Measurements from ENCODE around the gene SPEN. TPM values are rescaled to one million over a fixed set of nuclear protein-coding genes. Genes with fewer than 3 reads are reported as not detected.

Gene SPEN
- total and polyA plus RNA-seq, 10 of the 15 experiments (the other 5 are each of a cell fraction or from before 2014, with no cell fraction given): 5.2 to 58.7 (median 20.1) TPM

DNA sequence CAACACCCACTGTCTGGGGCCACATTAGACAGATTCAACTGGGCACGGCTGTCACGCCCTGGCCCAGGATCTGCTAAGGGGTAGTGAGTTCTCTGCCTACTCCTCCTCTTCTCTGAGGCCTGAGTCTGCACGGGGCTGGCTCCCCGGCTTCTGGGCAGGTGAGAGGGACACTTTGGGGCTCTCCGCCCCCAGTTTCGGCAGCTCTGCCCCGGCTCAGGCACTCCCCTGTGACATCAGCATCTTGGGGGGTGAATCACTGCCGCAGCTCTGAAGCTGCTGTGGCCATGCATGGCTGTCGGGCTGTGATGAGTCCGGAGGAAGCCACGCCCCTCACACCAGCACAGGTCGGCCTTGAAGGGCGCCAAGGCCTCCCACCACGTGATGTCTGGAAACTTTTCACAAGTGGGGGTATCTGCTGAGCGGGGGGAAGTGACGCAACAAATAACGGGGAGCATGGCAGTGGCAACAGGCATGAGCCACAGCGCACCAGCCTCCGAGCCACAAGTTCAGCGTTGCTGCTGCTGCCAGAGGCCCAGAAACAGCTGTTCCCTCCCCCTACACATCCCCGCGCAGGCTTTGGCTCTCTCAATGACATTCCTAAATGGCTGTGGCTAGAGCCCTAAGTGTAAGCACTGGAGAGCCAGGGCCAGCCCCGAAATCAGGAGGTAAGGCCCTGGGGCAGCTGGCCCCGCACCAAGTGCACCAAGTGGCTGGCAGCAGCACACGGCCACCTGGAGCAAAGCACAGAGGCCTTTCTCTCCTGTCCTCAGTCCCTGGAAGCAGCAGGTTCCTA, 102.1 kb downstream of the SPEN start (continued):
- TF ChIP-seq, protein P1, sequence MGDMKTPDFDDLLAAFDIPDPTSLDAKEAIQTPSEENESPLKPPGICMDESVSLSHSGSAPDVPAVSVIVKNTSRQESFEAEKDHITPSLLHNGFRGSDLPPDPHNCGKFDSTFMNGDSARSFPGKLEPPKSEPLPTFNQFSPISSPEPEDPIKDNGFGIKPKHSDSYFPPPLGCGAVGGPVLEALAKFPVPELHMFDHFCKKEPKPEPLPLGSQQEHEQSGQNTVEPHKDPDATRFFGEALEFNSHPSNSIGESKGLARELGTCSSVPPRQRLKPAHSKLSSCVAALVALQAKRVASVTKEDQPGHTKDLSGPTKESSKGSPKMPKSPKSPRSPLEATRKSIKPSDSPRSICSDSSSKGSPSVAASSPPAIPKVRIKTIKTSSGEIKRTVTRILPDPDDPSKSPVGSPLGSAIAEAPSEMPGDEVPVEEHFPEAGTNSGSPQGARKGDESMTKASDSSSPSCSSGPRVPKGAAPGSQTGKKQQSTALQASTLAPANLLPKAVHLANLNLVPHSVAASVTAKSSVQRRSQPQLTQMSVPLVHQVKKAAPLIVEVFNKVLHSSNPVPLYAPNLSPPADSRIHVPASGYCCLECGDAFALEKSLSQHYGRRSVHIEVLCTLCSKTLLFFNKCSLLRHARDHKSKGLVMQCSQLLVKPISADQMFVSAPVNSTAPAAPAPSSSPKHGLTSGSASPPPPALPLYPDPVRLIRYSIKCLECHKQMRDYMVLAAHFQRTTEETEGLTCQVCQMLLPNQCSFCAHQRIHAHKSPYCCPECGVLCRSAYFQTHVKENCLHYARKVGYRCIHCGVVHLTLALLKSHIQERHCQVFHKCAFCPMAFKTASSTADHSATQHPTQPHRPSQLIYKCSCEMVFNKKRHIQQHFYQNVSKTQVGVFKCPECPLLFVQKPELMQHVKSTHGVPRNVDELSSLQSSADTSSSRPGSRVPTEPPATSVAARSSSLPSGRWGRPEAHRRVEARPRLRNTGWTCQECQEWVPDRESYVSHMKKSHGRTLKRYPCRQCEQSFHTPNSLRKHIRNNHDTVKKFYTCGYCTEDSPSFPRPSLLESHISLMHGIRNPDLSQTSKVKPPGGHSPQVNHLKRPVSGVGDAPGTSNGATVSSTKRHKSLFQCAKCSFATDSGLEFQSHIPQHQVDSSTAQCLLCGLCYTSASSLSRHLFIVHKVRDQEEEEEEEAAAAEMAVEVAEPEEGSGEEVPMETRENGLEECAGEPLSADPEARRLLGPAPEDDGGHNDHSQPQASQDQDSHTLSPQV (IDR thresholded peaks at IDR 0.05): no peak
- no peak for TF ChIP-seq CHD4 (IDR thresholded peaks at IDR 0.05)
- TF ChIP-seq TCF12 (IDR thresholded peaks at IDR 0.05; ENCODE audit: low read depth, low read length): no peak
- TF ChIP-seq RAD21 (IDR thresholded peaks at IDR 0.05; ENCODE audit: insufficient read depth, low read depth, low read length): no peak
- no peak for TF ChIP-seq ATF2 (IDR thresholded peaks at IDR 0.05; ENCODE audit: low read length)
- TF ChIP-seq, protein P2, sequence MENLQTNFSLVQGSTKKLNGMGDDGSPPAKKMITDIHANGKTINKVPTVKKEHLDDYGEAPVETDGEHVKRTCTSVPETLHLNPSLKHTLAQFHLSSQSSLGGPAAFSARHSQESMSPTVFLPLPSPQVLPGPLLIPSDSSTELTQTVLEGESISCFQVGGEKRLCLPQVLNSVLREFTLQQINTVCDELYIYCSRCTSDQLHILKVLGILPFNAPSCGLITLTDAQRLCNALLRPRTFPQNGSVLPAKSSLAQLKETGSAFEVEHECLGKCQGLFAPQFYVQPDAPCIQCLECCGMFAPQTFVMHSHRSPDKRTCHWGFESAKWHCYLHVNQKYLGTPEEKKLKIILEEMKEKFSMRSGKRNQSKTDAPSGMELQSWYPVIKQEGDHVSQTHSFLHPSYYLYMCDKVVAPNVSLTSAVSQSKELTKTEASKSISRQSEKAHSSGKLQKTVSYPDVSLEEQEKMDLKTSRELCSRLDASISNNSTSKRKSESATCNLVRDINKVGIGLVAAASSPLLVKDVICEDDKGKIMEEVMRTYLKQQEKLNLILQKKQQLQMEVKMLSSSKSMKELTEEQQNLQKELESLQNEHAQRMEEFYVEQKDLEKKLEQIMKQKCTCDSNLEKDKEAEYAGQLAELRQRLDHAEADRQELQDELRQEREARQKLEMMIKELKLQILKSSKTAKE (IDR thresholded peaks at IDR 0.05; ENCODE audit: low read depth, poor library complexity, severe bottlenecking): no peak
- no peak for TF ChIP-seq MYB (IDR thresholded peaks at IDR 0.05; ENCODE audit: borderline replicate concordance, low read depth, low read length)
- no peak for TF ChIP-seq KDM1A (IDR thresholded peaks at IDR 0.05; ENCODE audit: borderline replicate concordance)
- no peak for TF ChIP-seq REST (IDR thresholded peaks at IDR 0.05; ENCODE audit: low read depth, low read length)
- peak; percentile 54 to 81; a peak in 3 of 4 replicates for TF ChIP-seq BHLHE40 (IDR thresholded peaks at IDR 0.05; ENCODE audit: borderline replicate concordance in 1 of 2, low read depth in 2 of 2, low read length in 1 of 2)
- TF ChIP-seq POLR2A (IDR thresholded peaks at IDR 0.05; ENCODE audit: low read depth, low read length): peak; percentile 70; the same call in 1 of the 2 replicates
- no peak for TF ChIP-seq ZNF207 (IDR thresholded peaks at IDR 0.05; ENCODE audit: borderline replicate concordance)
- TF ChIP-seq POU2F2 (IDR thresholded peaks at IDR 0.05; ENCODE audit: borderline replicate concordance, low read depth, low read length): no peak; the same call in 2 of the 3 replicates
- TF ChIP-seq JUNB (IDR thresholded peaks at IDR 0.05): peak; percentile 42; the same call in 1 of the 2 replicates
- no peak for TF ChIP-seq MEF2A (IDR thresholded peaks at IDR 0.05; ENCODE audit: insufficient read depth, low read depth, low read length)
- TF ChIP-seq, protein P3, sequence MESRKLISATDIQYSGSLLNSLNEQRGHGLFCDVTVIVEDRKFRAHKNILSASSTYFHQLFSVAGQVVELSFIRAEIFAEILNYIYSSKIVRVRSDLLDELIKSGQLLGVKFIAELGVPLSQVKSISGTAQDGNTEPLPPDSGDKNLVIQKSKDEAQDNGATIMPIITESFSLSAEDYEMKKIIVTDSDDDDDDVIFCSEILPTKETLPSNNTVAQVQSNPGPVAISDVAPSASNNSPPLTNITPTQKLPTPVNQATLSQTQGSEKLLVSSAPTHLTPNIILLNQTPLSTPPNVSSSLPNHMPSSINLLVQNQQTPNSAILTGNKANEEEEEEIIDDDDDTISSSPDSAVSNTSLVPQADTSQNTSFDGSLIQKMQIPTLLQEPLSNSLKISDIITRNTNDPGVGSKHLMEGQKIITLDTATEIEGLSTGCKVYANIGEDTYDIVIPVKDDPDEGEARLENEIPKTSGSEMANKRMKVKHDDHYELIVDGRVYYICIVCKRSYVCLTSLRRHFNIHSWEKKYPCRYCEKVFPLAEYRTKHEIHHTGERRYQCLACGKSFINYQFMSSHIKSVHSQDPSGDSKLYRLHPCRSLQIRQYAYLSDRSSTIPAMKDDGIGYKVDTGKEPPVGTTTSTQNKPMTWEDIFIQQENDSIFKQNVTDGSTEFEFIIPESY (IDR thresholded peaks at IDR 0.05): no peak
